ENCODE data around the gene JPT1.
"Not testable (repeated sequence)": the region's sequence is repeated elsewhere in the genome, so short reads cannot be mapped to it uniquely, and the experiment has no call there.

JPT1 gene

DNA sequence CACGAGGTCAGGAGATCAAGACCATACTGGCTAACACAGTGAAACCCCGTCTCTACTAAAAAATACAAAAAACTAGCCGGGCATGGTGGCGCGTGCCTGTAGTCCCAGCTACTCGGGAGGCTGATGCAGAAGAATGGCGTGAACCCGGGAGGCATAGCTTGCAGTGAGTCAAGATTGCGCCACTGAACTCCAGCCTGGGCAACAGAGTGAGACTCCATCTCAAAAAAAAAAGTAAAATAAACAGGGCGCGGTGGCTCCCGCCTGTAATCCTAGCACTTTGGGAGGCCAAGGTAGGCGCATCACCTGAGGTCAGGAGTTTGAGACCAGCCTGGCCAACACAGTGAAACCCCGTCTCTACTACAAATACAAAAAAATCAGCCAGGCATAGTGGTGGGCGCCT lies 10.3 kb upstream of the JPT1 start:
- H3K4me3 ChIP-seq (ENCODE audit: low read depth, low read length); H3K9me3 ChIP-seq (ENCODE audit: control insufficient read depth, insufficient read depth, low read depth, low read length); H3K4me1 ChIP-seq (ENCODE audit: control insufficient read depth, insufficient read depth, low read length); H3K27ac ChIP-seq (ENCODE audit: extremely low read depth, low read depth, low read length): not testable (repeated sequence)
- peaks cover 59 to 78% of the 10 kb centered on the region in 2 experiments for H3K36me3 ChIP-seq (ENCODE audit: control insufficient read depth in 2 of 2, insufficient read depth in 1 of 2, low read length in 2 of 2)
- POLR2A ChIA-PET, result interaction anchor here (0.7 to 1.0 kb wide), 2 partner anchors 9 to 94 kb away, joined by 3 to 4 read pairs; no protein-coding TSS in a partner anchor
- CTCF ChIA-PET, result interaction anchor here (0.6 to 1.4 kb wide), 5 partner anchors 34 to 293 kb away, joined by 3 to 8 read pairs (median 3); no protein-coding TSS in a partner anchor
- TF ChIP-seq ZNF121 (tag by site-specific recombination; IDR thresholded peaks at IDR 0.05), result peak; percentile 86

DNA sequence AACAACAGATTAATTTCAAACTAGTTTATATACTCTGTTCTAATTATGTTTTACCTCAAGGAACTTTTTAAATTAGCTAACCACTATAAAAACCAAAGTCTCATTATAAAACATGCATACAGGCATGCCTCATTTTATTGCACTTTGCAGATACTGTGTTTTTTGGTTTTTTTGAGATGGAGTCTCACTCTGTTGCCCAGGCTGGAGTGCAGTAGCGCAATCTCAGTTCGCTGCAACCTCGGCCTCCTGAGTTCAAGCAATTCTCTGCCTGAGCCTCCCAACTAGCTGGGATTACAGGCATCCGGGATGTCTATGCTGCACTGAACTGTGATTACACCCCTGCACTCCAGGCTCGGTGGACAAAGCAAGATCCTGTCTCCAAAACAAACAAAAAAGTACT lies 8.8 kb upstream of the JPT1 start:
- POLR2A ChIA-PET, result interaction anchor here (0.6 to 1.4 kb wide), 4 partner anchors 8 to 15 kb away, joined by 3 to 9 read pairs (median 4); partner anchors contain the start of gene JPT1
- TF ChIP-seq TCF7L2 (IDR thresholded peaks at IDR 0.05; ENCODE audit: borderline replicate concordance, low read depth, low read length) (no peak), ZNF121 (tag by site-specific recombination; IDR thresholded peaks at IDR 0.05) (peak; percentile 85; the same call in 1 of the 2 replicates), ZNF664 (tag by site-specific recombination; IDR thresholded peaks at IDR 0.05) (peak; percentile 81), ZNF146 (tag by site-specific recombination; IDR thresholded peaks at IDR 0.05) (peak; percentile 68; the same call in 1 of the 2 replicates)
- TF ChIP-seq, protein P1, sequence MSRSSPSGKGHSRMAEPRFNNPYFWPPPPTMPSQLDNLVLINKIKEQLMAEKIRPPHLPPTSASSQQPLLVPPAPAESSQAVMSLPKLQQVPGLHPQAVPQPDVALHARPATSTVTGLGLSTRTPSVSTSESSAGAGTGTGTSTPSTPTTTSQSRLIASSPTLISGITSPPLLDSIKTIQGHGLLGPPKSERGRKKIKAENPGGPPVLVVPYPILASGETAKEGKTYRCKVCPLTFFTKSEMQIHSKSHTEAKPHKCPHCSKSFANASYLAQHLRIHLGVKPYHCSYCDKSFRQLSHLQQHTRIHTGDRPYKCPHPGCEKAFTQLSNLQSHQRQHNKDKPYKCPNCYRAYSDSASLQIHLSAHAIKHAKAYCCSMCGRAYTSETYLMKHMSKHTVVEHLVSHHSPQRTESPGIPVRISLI (tag by site-specific recombination; IDR thresholded peaks at IDR 0.05), result 0 out of 2 replicates have a peak, but pooled peaks have one; percentile 4
- no peaks in the 10 kb centered on the region for H3K4me1 ChIP-seq (ENCODE audit: control insufficient read depth, insufficient read depth, low read length)
- no peak overlapping the region for H3K27ac ChIP-seq (ENCODE audit: extremely low read depth, low read depth, low read length)
- no peaks in the 10 kb centered on the region for H3K9me3 ChIP-seq (ENCODE audit: control insufficient read depth, insufficient read depth, low read depth, low read length)
- CTCF ChIA-PET, result interaction anchor here (0.6 to 1.7 kb wide), 3 partner anchors 9 to 49 kb away, joined by 3 to 7 read pairs (median 3); no protein-coding TSS in a partner anchor
- no peak overlapping the region for H3K4me3 ChIP-seq (ENCODE audit: low read depth, low read length)
- peaks cover 52 to 67% of the 10 kb centered on the region in 2 experiments for H3K36me3 ChIP-seq (ENCODE audit: control insufficient read depth in 2 of 2, insufficient read depth in 1 of 2, low read length in 2 of 2)

DNA sequence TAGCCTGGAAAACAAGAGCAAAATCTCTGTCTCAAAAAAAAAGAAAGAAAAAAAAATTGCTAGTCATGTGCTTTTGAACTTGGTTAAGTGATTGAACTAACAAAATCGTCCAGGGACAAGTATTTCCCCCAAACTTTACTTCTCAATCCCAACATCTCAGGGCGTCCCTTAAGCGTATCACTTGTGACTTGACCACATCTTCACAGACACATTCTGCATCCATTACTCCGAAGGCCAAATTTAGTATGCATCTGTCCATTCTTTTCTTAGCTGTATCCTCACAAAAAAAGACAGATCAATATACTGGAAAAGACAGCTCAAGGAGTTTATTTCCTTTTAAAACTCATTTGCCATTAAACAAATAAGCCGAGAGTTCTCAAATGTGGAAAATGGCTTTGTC lies 5.9 kb upstream of the JPT1 start:
- TF ChIP-seq ZNF366 (tag by site-specific recombination; conservative IDR thresholded peaks at IDR 0.05) (no peak), ZNF791 (tag by site-specific recombination; IDR thresholded peaks at IDR 0.05) (no peak), ZNF324 (tag by site-specific recombination; IDR thresholded peaks at IDR 0.05) (no peak), ZNF391 (tag by site-specific recombination; IDR thresholded peaks at IDR 0.05; ENCODE audit: borderline replicate concordance, low read depth) (no peak), ZNF274 (IDR thresholded peaks at IDR 0.05; ENCODE audit: low read length) (no peak), ZNF274 (tag by site-specific recombination; IDR thresholded peaks at IDR 0.05; ENCODE audit: borderline replicate concordance) (no peak), ZNF169 (tag by site-specific recombination; IDR thresholded peaks at IDR 0.05) (no peak), ZNF292 (tag by site-specific recombination; IDR thresholded peaks at IDR 0.05; ENCODE audit: borderline replicate concordance, low read depth) (no peak), GLIS1 (tag by site-specific recombination; IDR thresholded peaks at IDR 0.05) (no peak), YY2 (tag by site-specific recombination; IDR thresholded peaks at IDR 0.05) (no peak), ZNF155 (tag by site-specific recombination; IDR thresholded peaks at IDR 0.05) (no peak), HOXC10 (CRISPR knock-in tag; IDR thresholded peaks at IDR 0.05) (no peak)
- TF ChIP-seq, protein P2, sequence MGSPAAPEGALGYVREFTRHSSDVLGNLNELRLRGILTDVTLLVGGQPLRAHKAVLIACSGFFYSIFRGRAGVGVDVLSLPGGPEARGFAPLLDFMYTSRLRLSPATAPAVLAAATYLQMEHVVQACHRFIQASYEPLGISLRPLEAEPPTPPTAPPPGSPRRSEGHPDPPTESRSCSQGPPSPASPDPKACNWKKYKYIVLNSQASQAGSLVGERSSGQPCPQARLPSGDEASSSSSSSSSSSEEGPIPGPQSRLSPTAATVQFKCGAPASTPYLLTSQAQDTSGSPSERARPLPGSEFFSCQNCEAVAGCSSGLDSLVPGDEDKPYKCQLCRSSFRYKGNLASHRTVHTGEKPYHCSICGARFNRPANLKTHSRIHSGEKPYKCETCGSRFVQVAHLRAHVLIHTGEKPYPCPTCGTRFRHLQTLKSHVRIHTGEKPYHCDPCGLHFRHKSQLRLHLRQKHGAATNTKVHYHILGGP (tag by site-specific recombination; IDR thresholded peaks at IDR 0.05), result no peak
- TF ChIP-seq, protein P3, sequence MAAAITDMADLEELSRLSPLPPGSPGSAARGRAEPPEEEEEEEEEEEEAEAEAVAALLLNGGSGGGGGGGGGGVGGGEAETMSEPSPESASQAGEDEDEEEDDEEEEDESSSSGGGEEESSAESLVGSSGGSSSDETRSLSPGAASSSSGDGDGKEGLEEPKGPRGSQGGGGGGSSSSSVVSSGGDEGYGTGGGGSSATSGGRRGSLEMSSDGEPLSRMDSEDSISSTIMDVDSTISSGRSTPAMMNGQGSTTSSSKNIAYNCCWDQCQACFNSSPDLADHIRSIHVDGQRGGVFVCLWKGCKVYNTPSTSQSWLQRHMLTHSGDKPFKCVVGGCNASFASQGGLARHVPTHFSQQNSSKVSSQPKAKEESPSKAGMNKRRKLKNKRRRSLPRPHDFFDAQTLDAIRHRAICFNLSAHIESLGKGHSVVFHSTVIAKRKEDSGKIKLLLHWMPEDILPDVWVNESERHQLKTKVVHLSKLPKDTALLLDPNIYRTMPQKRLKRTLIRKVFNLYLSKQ (tag by site-specific recombination; IDR thresholded peaks at IDR 0.05; ENCODE audit: borderline replicate concordance), result no peak
- TF ChIP-seq, protein P4, sequence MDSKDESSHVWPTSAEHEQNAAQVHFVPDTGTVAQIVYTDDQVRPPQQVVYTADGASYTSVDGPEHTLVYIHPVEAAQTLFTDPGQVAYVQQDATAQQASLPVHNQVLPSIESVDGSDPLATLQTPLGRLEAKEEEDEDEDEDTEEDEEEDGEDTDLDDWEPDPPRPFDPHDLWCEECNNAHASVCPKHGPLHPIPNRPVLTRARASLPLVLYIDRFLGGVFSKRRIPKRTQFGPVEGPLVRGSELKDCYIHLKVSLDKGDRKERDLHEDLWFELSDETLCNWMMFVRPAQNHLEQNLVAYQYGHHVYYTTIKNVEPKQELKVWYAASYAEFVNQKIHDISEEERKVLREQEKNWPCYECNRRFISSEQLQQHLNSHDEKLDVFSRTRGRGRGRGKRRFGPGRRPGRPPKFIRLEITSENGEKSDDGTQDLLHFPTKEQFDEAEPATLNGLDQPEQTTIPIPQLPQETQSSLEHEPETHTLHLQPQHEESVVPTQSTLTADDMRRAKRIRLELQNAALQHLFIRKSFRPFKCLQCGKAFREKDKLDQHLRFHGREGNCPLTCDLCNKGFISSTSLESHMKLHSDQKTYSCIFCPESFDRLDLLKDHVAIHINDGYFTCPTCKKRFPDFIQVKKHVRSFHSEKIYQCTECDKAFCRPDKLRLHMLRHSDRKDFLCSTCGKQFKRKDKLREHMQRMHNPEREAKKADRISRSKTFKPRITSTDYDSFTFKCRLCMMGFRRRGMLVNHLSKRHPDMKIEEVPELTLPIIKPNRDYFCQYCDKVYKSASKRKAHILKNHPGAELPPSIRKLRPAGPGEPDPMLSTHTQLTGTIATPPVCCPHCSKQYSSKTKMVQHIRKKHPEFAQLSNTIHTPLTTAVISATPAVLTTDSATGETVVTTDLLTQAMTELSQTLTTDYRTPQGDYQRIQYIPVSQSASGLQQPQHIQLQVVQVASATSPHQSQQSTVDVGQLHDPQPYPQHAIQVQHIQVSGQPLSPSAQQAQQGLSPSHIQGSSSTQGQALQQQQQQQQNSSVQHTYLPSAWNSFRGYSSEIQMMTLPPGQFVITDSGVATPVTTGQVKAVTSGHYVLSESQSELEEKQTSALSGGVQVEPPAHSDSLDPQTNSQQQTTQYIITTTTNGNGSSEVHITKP (tag by site-specific recombination; IDR thresholded peaks at IDR 0.05), result no peak
- no peak overlapping the region for H3K4me3 ChIP-seq (ENCODE audit: low read depth, low read length)
- POLR2A ChIA-PET, result interaction anchor here (1.1 kb wide), 1 partner anchor 11 kb away, joined by 3 read pairs; no protein-coding TSS in a partner anchor
- no peaks in the 10 kb centered on the region for H3K4me1 ChIP-seq (ENCODE audit: control insufficient read depth, insufficient read depth, low read length)
- H3K27ac ChIP-seq (ENCODE audit: extremely low read depth, low read depth, low read length), result no peak overlapping the region
- H3K9me3 ChIP-seq (ENCODE audit: control insufficient read depth, insufficient read depth, low read depth, low read length), result no peaks in the 10 kb centered on the region
- H3K36me3 ChIP-seq (ENCODE audit: control insufficient read depth in 2 of 2, insufficient read depth in 1 of 2, low read length in 2 of 2), result peaks cover 33 to 48% of the 10 kb centered on the region in 2 experiments
- CTCF ChIA-PET, result interaction anchor here (1.6 to 3.8 kb wide), 3 partner anchors 11 to 46 kb away, joined by 4 to 21 read pairs (median 6); no protein-coding TSS in a partner anchor

All from HEK293 (cell line).